Measurements from ENCODE around the gene SNX20. TPM values are rescaled to one million over a fixed set of nuclear protein-coding genes. Genes with fewer than 3 reads are reported as not detected.

Gene SNX20
- total RNA-seq, 1 experiment from 2014 or later = 0.10 TPM

GRCh38 chr16:50706250-50706649 is 25.1 kb upstream of the SNX20 start:
- no TSS peak for BruUV-seq (replicated peaks)
- intact Hi-C loops (cut with micrococcal nuclease; ENCODE audit: unreplicated experiment) = no loop called here
- no peaks in the 10 kb centered on the region for H3K36me3 ChIP-seq (ENCODE audit: control insufficient read depth, insufficient read depth, low read length)
- DNase-seq (ENCODE audit: low read depth, low spot score) (no peak), ATAC-seq (no peak)
- no peaks in the 10 kb centered on the region for H3K27me3 ChIP-seq (ENCODE audit: control insufficient read depth, insufficient read depth, low read length)
- H3K27ac ChIP-seq (ENCODE audit: low read length) = no peak overlapping the region
- TF ChIP-seq SIN3A (IDR thresholded peaks at IDR 0.05; ENCODE audit: borderline replicate concordance, insufficient read depth, low read depth, low read length) (no peak), REST (IDR thresholded peaks at IDR 0.05; ENCODE audit: insufficient read depth in 1 of 2, low read depth in 2 of 2, low read length in 1 of 2) (no peak), POLR2AphosphoS5 (IDR thresholded peaks at IDR 0.05; ENCODE audit: low read depth, low read length) (no peak), TCF7L2 (IDR thresholded peaks at IDR 0.05; ENCODE audit: low read depth, low read length) (no peak), CTCF (IDR thresholded peaks at IDR 0.05) (no peak)
- ChIA-PET POLR2A (no interaction called here), CTCF (no interaction called here)
- in situ Hi-C loops (cut with HindIII; ENCODE audit: low pct_unique_long_range_greater_than_20kb, low sequenced_read_pairs) = no loop called here
- H3K4me1 ChIP-seq (ENCODE audit: control insufficient read depth, insufficient read depth, low read length) = no peaks in the 10 kb centered on the region
- H3K9me3 ChIP-seq (ENCODE audit: control insufficient read depth, insufficient read depth, low read depth, low read length) = no peaks in the 10 kb centered on the region
- H3K4me3 ChIP-seq (ENCODE audit: low read depth in 2 of 2, low read length in 2 of 2) = no peak overlapping the region

GRCh38 chr16:50705436-50706110 is 24.5 kb upstream of the SNX20 start:
- no peaks in the 10 kb centered on the region for H3K36me3 ChIP-seq (ENCODE audit: control insufficient read depth, insufficient read depth, low read length)
- H3K27ac ChIP-seq (ENCODE audit: low read length) = no peak overlapping the region

More at GRCh38 chr16:50705436-50706110, 24.5 kb upstream of the SNX20 start:
- Histone ChIP-seq H3K4me3 (ENCODE audit: low read depth in 2 of 2, low read length in 2 of 2) (no peak overlapping the region), H3K9me3 (ENCODE audit: control insufficient read depth, insufficient read depth, low read depth, low read length) (no peaks in the 10 kb centered on the region), H3K4me1 (ENCODE audit: control insufficient read depth, insufficient read depth, low read length) (no peaks in the 10 kb centered on the region), H3K27me3 (ENCODE audit: control insufficient read depth, insufficient read depth, low read length) (no peaks in the 10 kb centered on the region)
- TF ChIP-seq POLR2AphosphoS5 (IDR thresholded peaks at IDR 0.05; ENCODE audit: low read depth, low read length) (no peak), SIN3A (IDR thresholded peaks at IDR 0.05; ENCODE audit: borderline replicate concordance, insufficient read depth, low read depth, low read length) (no peak), REST (IDR thresholded peaks at IDR 0.05; ENCODE audit: insufficient read depth in 1 of 2, low read depth in 2 of 2, low read length in 1 of 2) (no peak), CTCF (IDR thresholded peaks at IDR 0.05) (no peak), TCF7L2 (IDR thresholded peaks at IDR 0.05; ENCODE audit: low read depth, low read length) (no peak)
- POLR2A ChIA-PET = no interaction called here
- ATAC-seq = no peak
- CTCF ChIA-PET = no interaction called here
- in situ Hi-C loops (cut with HindIII; ENCODE audit: low pct_unique_long_range_greater_than_20kb, low sequenced_read_pairs) (no loop called here), intact Hi-C loops (cut with micrococcal nuclease; ENCODE audit: unreplicated experiment) (no loop called here)
- no peak for DNase-seq (ENCODE audit: low read depth, low spot score)
- BruUV-seq (replicated peaks) = no TSS peak
